Osteoblast (primary cell): ENCODE results near the gene SH3D21. TPM values are rescaled to one million over a fixed set of nuclear protein-coding genes. Genes with fewer than 3 reads are reported as not detected.
A peak's percentile ranks its signal among the peaks of the same experiment; 100 is the strongest.

Experiments
- DNase-seq: peaks from one replicate; pipeline ENCODE4 v3.0.0; 2011; ENCODE audit warnings: low spot score, mixed read lengths; ENCODE audit not compliant: insufficient read length; ENCODE audit errors: missing footprints
- H2AFZ ChIP-seq: 2 replicates; pipeline ENCODE4 v1.6.0; 2011; ENCODE audit warnings: mild to moderate bottlenecking, low read length
- H3K27ac ChIP-seq: 2 replicates; pipeline ENCODE4 v1.5.1; 2011; ENCODE audit warnings: mild to moderate bottlenecking, low read depth, low read length, moderate library complexity
- H3K27me3 ChIP-seq: 2 replicates; pipeline ENCODE4 v1.6.0; 2012; ENCODE audit warnings: mild to moderate bottlenecking, control low read depth, inconsistent platforms, low read length, moderate library complexity; ENCODE audit not compliant: insufficient read depth
- H3K36me3 ChIP-seq: 2 replicates; pipeline ENCODE4 v1.5.1; 2011; ENCODE audit warnings: mild to moderate bottlenecking, low read length, control low read depth, moderate library complexity; ENCODE audit not compliant: insufficient read depth
- H3K4me1 ChIP-seq: 2 replicates; pipeline ENCODE4 v1.5.1; 2011; ENCODE audit warnings: mild to moderate bottlenecking, low read length, control low read depth, moderate library complexity; ENCODE audit not compliant: insufficient read depth
- H3K4me2 ChIP-seq: 2 replicates; pipeline ENCODE4 v1.6.0; 2011; ENCODE audit warnings: mild to moderate bottlenecking, low read length; ENCODE audit not compliant: insufficient read depth
- H3K4me3 ChIP-seq: fragments of 200-600 bp; sonication (generic); 3 replicates; pipeline ENCODE4 v1.5.1; 2012; ENCODE audit warnings: mild to moderate bottlenecking, low read length, inconsistent platforms; ENCODE audit not compliant: insufficient read depth
- H3K79me2 ChIP-seq: 2 replicates; pipeline ENCODE4 v1.6.0; 2012; ENCODE audit warnings: mild to moderate bottlenecking, low read length, control low read depth, inconsistent platforms; ENCODE audit not compliant: insufficient read depth
- H3K9me3 ChIP-seq: 2 replicates; pipeline ENCODE4 v1.5.1; 2011; ENCODE audit warnings: low read depth, low read length, control low read depth
- H4K20me1 ChIP-seq: 2 replicates; pipeline ENCODE4 v1.6.0; 2012; ENCODE audit warnings: mild to moderate bottlenecking, low read length, control low read depth; ENCODE audit not compliant: insufficient read depth
- total RNA-seq: library from RNA; depleted of rRNA; stranded (reverse); fragments of >200 nt; gene quantifications from 2 replicates; pipeline ENCODE4 v1.2.3, GENCODE V29; 2012
- TF ChIP-seq, protein P1 (sequence below): IDR thresholded peaks from 2 replicates; pipeline ENCODE4 v1.5.1; 2011; ENCODE audit warnings: mild to moderate bottlenecking, low read depth, low read length, moderate library complexity; ENCODE audit errors: extremely low read depth

SH3D21 gene
- total RNA-seq, 1 donor = 2.2 TPM

DNA sequence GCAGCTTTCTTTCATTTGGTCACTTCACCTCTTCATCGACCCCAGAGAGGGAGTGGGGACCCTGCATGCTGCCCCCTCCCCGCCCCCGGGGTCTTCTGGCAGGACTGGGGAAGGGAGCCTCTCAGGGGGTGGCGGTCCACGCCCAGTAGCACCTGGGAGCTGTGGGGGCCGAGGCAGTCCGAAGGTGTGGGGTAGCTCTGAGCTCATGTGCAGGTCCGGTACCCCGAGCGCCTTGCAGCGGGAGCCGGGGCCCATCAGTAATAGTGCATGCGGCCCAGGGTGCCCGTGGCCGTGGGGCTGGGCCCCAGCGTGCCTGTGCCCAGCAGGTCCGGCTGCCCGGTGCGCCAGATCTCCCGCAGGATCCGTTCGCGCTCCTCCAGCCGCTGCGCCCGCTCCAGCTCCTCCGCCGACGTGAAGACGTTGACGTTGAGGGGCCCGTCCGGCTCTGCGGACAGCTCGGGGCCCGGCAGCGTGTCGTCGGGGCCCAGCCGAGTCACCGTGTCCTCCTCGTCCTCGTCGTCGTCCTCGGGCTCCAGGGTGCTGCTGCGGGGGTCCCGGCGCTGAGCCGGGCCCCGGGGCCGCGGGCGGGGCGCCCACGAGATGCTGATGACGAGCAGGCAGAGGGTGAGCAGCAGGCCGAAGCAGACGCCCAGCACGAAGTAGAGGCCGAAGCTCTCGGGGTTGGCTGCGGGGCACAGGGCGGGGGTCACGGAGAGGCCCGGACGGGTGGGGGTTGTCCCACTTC, 16.0 kb downstream of the SH3D21 start:
- Histone ChIP-seq H3K4me1 (peaks cover 16% of the 10 kb centered on the region), H3K36me3 (peaks cover 8% of the 10 kb centered on the region), H3K4me3 (peak overlapping the region; percentile 85), H2AFZ (no peak overlapping the region), H3K27me3 (no peaks in the 10 kb centered on the region), H3K27ac (peak overlapping the region; percentile 42), H3K9me3 (no peaks in the 10 kb centered on the region), H3K4me2 (peak overlapping the region; percentile 71), H3K79me2 (peaks cover 10% of the 10 kb centered on the region), H4K20me1 (peaks cover 8% of the 10 kb centered on the region)
- TF ChIP-seq, protein P1, sequence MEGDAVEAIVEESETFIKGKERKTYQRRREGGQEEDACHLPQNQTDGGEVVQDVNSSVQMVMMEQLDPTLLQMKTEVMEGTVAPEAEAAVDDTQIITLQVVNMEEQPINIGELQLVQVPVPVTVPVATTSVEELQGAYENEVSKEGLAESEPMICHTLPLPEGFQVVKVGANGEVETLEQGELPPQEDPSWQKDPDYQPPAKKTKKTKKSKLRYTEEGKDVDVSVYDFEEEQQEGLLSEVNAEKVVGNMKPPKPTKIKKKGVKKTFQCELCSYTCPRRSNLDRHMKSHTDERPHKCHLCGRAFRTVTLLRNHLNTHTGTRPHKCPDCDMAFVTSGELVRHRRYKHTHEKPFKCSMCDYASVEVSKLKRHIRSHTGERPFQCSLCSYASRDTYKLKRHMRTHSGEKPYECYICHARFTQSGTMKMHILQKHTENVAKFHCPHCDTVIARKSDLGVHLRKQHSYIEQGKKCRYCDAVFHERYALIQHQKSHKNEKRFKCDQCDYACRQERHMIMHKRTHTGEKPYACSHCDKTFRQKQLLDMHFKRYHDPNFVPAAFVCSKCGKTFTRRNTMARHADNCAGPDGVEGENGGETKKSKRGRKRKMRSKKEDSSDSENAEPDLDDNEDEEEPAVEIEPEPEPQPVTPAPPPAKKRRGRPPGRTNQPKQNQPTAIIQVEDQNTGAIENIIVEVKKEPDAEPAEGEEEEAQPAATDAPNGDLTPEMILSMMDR = no peak
- DNase-seq = no peak

DNA sequence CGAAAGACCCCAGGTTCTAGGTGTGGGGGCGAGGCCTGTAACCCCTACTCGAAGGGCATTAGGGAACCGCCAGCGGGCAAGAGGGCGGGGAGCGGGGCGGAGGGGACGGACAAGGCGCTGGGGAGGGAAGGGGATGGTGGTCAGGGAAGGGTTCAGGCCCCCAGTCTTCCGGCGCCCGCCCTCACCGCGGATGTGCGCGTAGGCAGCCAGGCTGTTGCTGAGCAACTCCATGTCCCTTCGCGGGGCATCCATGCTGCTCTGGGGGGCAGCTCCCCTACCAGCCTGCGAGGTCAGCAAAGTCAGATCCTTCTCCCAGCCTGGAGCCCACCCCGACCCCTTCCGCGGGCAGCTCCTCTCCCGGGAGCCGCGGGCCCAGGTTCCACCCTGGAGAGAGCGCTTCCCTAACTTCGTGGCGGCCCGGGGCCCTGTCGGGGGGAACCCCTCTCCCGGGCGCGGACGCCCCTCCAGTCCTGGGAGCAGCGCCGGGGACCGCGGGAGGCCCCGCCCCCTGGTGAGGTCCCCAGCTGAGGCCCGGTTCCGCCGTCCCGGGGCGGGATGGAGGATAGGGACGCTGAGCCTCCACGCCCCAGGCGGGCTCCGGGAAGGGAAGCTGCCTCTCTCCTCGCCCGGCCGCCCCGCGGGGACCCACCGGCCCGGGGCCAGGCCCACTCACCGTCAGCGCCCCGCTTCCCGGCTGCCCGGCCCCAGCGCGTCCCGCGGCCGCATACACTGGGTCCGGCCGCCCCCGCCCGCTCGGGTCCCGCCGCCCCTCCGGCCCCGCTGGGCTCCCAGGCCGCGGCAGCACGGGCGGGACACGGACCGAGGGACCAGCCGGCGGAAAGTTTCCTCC, 16.8 kb downstream of the SH3D21 start:
- TF ChIP-seq, protein P1 = no peak
- peak; percentile 97 for DNase-seq
- peak overlapping the region; percentile 71 for H3K4me2 ChIP-seq
- no peaks in the 10 kb centered on the region for H3K9me3 ChIP-seq
- no peaks in the 10 kb centered on the region for H3K27me3 ChIP-seq
- H3K4me3 ChIP-seq = peak overlapping the region; percentile 85
- peak overlapping the region; percentile 29 for H2AFZ ChIP-seq
- H4K20me1 ChIP-seq = peaks cover 8% of the 10 kb centered on the region
- H3K79me2 ChIP-seq = peaks cover 10% of the 10 kb centered on the region
- H3K36me3 ChIP-seq = peaks cover 8% of the 10 kb centered on the region
- H3K27ac ChIP-seq = peak overlapping the region; percentile 42
- H3K4me1 ChIP-seq = peaks cover 16% of the 10 kb centered on the region

DNA sequence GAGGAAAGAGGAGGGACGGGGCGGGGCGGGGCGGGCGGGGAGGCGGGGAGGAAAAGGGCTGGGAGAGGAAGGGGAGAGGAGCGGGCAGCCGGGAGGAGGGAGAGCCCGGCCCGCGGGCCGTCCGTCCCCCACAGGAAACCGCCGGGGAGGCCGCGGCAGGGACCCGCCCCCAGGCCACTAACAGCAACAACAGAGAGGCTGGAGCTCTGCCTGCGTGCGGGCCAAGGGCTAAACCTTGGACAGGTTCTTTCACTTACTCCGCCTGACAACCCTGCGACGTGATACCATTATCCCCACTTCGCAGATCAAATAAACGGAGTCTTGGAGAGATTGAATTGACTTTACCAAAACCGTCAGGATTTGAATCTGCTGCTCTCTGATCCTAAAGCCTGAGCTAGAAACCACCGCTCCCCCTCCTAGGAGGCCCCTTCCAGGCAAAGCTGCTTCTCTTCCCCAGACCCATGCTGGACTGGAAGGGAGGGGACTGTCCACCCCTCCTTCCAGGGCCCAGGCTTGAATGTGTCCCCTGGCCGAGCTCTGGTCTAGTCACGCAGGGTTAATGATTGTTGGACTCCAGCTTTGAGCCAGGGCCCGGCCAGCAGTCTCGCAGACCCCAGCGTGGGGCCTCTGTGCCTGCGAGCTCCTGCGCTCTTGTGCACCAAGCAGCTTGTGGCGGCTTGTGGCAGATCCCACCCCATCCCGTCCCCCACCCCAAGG, 17.6 kb downstream of the SH3D21 start, which contains the start of gene EVA1B:
Gene EVA1B, minus strand, starts transcription at position 10 of the 717 bp plus-strand sequence. CDS start 608 bp downstream, outside the sequence.
- H3K27ac ChIP-seq = peak within 1 kb of the TSS; percentile 42
- H3K4me3 ChIP-seq = peak within 1 kb of the TSS; percentile 85
- H3K27me3 ChIP-seq = no peaks in the 10 kb centered on the region
- peak within 1 kb of the TSS; percentile 80 for H3K4me2 ChIP-seq
- H3K36me3 ChIP-seq = peaks cover 8% of the 10 kb centered on the region
- peak; percentile 98 for DNase-seq
- H3K4me1 ChIP-seq = peaks cover 16% of the 10 kb centered on the region
- peak within 1 kb of the TSS; percentile 29 for H2AFZ ChIP-seq
- peaks cover 8% of the 10 kb centered on the region for H4K20me1 ChIP-seq
- peaks cover 10% of the 10 kb centered on the region for H3K79me2 ChIP-seq
- H3K9me3 ChIP-seq = no peaks in the 10 kb centered on the region
- TF ChIP-seq, protein P1 = no peak
